ENCODE results near the gene PTPN11. TPM values are rescaled to one million over a fixed set of nuclear protein-coding genes. Genes with fewer than 3 reads are reported as not detected.
"Not testable (repeated sequence)": the region's sequence is repeated elsewhere in the genome, so short reads cannot be mapped to it uniquely, and the experiment has no call there.

The PTPN11 gene
- total and polyA plus RNA-seq, 2 donors from 2014 or later = 20.0 to 105 TPM

- FAIRE-seq (no peak), DNase-seq (peak in 1 of 5 donors; percentile 54)
- Histone ChIP-seq H3K4me1 (ENCODE audit: control insufficient read depth in 2 of 3, insufficient read depth in 2 of 3, low read depth in 1 of 3, low read length in 3 of 3) (peaks cover 0 to 11% (median 7%) of the 10 kb centered on the region in 3 donors), H3K27me3 (ENCODE audit: control insufficient read depth, insufficient read depth, low read length) (no peaks in the 10 kb centered on the region), H3K9ac (ENCODE audit: low read length in 3 of 3) (peak overlapping the region in 2 of 3 donors; percentile 2 to 56), H3K36me3 (ENCODE audit: control insufficient read depth in 2 of 3, insufficient read depth in 3 of 3, low read length in 3 of 3) (no peaks in the 10 kb centered on the region), H3K27ac (ENCODE audit: low read depth in 2 of 2, low read length in 2 of 2) (peak overlapping the region in 1 of 2 donors; percentile 83), H3K4me3 (ENCODE audit: low read length in 3 of 3) (peak overlapping the region; percentile 36 to 74 (median 65)), H3K9me3 (ENCODE audit: control insufficient read depth in 2 of 3, insufficient read depth in 1 of 3, low read length in 3 of 3) (no peaks in the 10 kb centered on the region)
- TF ChIP-seq, protein P1, sequence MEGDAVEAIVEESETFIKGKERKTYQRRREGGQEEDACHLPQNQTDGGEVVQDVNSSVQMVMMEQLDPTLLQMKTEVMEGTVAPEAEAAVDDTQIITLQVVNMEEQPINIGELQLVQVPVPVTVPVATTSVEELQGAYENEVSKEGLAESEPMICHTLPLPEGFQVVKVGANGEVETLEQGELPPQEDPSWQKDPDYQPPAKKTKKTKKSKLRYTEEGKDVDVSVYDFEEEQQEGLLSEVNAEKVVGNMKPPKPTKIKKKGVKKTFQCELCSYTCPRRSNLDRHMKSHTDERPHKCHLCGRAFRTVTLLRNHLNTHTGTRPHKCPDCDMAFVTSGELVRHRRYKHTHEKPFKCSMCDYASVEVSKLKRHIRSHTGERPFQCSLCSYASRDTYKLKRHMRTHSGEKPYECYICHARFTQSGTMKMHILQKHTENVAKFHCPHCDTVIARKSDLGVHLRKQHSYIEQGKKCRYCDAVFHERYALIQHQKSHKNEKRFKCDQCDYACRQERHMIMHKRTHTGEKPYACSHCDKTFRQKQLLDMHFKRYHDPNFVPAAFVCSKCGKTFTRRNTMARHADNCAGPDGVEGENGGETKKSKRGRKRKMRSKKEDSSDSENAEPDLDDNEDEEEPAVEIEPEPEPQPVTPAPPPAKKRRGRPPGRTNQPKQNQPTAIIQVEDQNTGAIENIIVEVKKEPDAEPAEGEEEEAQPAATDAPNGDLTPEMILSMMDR (IDR thresholded peaks at IDR 0.05; ENCODE audit: borderline replicate concordance, extremely low read depth, insufficient read depth) = no peak
- intact Hi-C loops (cut with DNase I) = loop anchor here (10.0 kb wide), 1 partner anchor 108 kb away; no protein-coding TSS in a partner anchor
These were observed 35.9 kb upstream of the PTPN11 start for GRCh38 chr12:112382866-112383265.

- no peak overlapping the region for H3K9ac ChIP-seq (ENCODE audit: low read length in 3 of 3)
- DNase-seq = no peak
- no peaks in the 10 kb centered on the region for H3K4me1 ChIP-seq (ENCODE audit: control insufficient read depth in 2 of 3, insufficient read depth in 2 of 3, low read depth in 1 of 3, low read length in 3 of 3)
- no peaks in the 10 kb centered on the region for H3K27me3 ChIP-seq (ENCODE audit: control insufficient read depth, insufficient read depth, low read length)
- intact Hi-C loops (cut with DNase I) = loop anchor here (10.0 kb wide), 1 partner anchor 112 kb away; no protein-coding TSS in a partner anchor
- H3K4me3 ChIP-seq (ENCODE audit: low read length in 3 of 3) = no peak overlapping the region
- TF ChIP-seq, protein P1 (IDR thresholded peaks at IDR 0.05; ENCODE audit: borderline replicate concordance, extremely low read depth, insufficient read depth) = no peak
- no peaks in the 10 kb centered on the region for H3K9me3 ChIP-seq (ENCODE audit: control insufficient read depth in 2 of 3, insufficient read depth in 1 of 3, low read length in 3 of 3)
- no peak overlapping the region for H3K27ac ChIP-seq (ENCODE audit: low read depth in 2 of 2, low read length in 2 of 2)
- no peaks in the 10 kb centered on the region for H3K36me3 ChIP-seq (ENCODE audit: control insufficient read depth in 2 of 3, insufficient read depth in 3 of 3, low read length in 3 of 3)
- FAIRE-seq = no peak
These were observed 32.0 kb upstream of the PTPN11 start for GRCh38 chr12:112386726-112387125.

DNA sequence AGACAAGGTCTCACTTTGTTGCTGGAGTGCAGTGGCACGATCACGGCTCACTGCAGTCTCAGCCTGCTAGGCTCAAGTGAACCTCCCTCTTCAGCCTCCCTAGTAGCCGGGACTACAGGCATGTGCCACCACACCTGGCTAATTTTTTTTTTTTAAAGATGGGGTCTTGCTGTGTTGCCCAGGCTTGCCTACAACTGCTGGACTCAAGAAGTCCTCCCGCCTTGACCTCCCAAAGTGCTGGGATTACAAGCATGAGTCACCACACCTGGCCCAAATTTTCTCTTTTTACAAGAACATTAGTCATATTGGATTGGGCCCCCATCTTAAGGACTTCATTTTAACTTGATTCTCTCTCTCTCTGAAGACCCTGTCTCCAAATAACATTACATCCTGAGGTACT, 29.5 kb upstream of the PTPN11 start:
- DNase-seq = no peak
- TF ChIP-seq, protein P1 (IDR thresholded peaks at IDR 0.05; ENCODE audit: borderline replicate concordance, extremely low read depth, insufficient read depth) = no peak
- H3K4me1 ChIP-seq (ENCODE audit: control insufficient read depth in 2 of 3, insufficient read depth in 2 of 3, low read depth in 1 of 3, low read length in 3 of 3) = no peaks in the 10 kb centered on the region
- intact Hi-C loops (cut with DNase I) = loop anchor here (10.0 kb wide), 1 partner anchor 114 kb away; no protein-coding TSS in a partner anchor
- H3K27ac ChIP-seq (ENCODE audit: low read depth in 2 of 2, low read length in 2 of 2) = no peak overlapping the region
- H3K27me3 ChIP-seq (ENCODE audit: control insufficient read depth, insufficient read depth, low read length) = no peaks in the 10 kb centered on the region
- no peak overlapping the region for H3K9ac ChIP-seq (ENCODE audit: low read length in 3 of 3)
- no peaks in the 10 kb centered on the region for H3K9me3 ChIP-seq (ENCODE audit: control insufficient read depth in 2 of 3, insufficient read depth in 1 of 3, low read length in 3 of 3)
- FAIRE-seq = no peak
- no peaks in the 10 kb centered on the region for H3K36me3 ChIP-seq (ENCODE audit: control insufficient read depth in 2 of 3, insufficient read depth in 3 of 3, low read length in 3 of 3)
- H3K4me3 ChIP-seq (ENCODE audit: low read length in 3 of 3) = no peak overlapping the region

DNA sequence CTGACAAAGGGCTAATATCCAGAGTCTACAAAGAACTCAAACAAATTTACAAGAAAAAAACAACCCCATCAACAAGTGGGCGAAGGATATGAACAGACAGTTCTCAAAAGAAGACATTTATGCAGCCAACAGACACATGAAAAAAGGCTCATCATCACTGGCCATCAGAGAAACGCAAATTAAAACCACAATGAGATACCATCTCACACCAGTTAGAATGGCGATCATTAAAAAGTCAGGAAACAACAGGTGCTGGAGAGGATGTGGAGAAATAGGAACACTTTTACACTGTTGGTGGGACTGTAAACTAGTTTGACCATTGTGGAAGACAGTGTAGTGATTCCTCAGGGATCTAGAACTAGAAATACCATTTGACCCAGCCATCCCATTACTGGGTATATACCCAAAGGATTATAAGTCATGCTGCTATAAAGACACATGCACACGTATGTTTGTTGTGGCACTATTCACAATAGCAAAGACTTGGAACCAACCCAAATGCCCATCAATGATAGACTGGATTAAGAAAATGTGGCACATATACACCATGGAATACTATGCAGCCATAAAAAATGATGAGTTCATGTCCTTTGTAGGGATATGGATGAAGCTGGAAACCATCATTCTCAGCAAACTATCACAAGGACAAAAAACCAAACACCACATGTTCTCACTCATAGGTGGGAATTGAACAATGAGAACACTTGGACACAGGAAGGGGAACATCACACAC, 28.7 kb upstream of the PTPN11 start:
- not testable (repeated sequence) for H3K9me3 ChIP-seq (ENCODE audit: control insufficient read depth in 2 of 3, insufficient read depth in 1 of 3, low read length in 3 of 3); H3K4me3 ChIP-seq (ENCODE audit: low read length in 3 of 3); DNase-seq; H3K4me1 ChIP-seq (ENCODE audit: control insufficient read depth in 2 of 3, insufficient read depth in 2 of 3, low read depth in 1 of 3, low read length in 3 of 3); H3K27ac ChIP-seq (ENCODE audit: low read depth in 2 of 2, low read length in 2 of 2); H3K36me3 ChIP-seq (ENCODE audit: control insufficient read depth in 2 of 3, insufficient read depth in 3 of 3, low read length in 3 of 3); FAIRE-seq; H3K9ac ChIP-seq (ENCODE audit: low read length in 3 of 3); H3K27me3 ChIP-seq (ENCODE audit: control insufficient read depth, insufficient read depth, low read length)
- intact Hi-C loops (cut with DNase I) = loop anchor here (10.0 kb wide), 1 partner anchor 115 kb away; no protein-coding TSS in a partner anchor

All from kidney (tissue), 14 donors.